B cell (primary cell): ENCODE data around the gene GPR15LG. TPM values are rescaled to one million over a fixed set of nuclear protein-coding genes. Genes with fewer than 3 reads are reported as not detected.

ENCODE experiments used
- ATAC-seq: fragments of 200-7000 bp; cut with Tn5 transposase; one replicate; pipeline ENCODE4 v1.10.0; 2021; ENCODE audit warnings: low read depth, mild to moderate bottlenecking, moderate number of reproducible peaks, moderate library complexity
- CTCF ChIA-PET: fragments of 350-600 bp; sonication (Branson Sonifier 250); formaldehyde crosslinking; loops from one replicate; lab custom pipeline; 2021; ENCODE audit warnings: antibody characterized with exemption, inconsistent platforms; lab: Charles Lee
- POLR2A ChIA-PET: fragments of 350-600 bp; sonication (Branson Sonifier 250); formaldehyde crosslinking; loops from one replicate; lab custom pipeline; 2021; ENCODE audit warnings: antibody characterized with exemption; lab: Charles Lee
- DNase-seq: peaks from one replicate; pipeline ENCODE4 v3.0.0; 2013
- H2AFZ ChIP-seq: 2 replicates; pipeline ENCODE4 v1.6.1; 2012; ENCODE audit warnings: mild to moderate bottlenecking, low read depth, low read length; ENCODE audit not compliant: insufficient read depth, poor library complexity, severe bottlenecking
- H3K27ac ChIP-seq, 2 donors: 1 replicate in 1 of 2; 2 replicates in 1 of 2; pipeline ENCODE4 v1.5.1; 2012 to 2013; ENCODE audit warnings: low read length in 2 of 2, mild to moderate bottlenecking in 2 of 2, moderate library complexity in 1 of 2
- H3K27me3 ChIP-seq, 4 experiments: fragments of 200-600 bp in 1 of 4; sonication (generic) in 1 of 4; replicated peaks in 1 of 4; 1 replicate in 2 of 4; 2 replicates in 2 of 4; pipeline versions ENCODE4 v1.6.1 to v1.7.0; 2013 to 2016; ENCODE audit warnings: low read length in 3 of 4, mild to moderate bottlenecking in 2 of 4, mixed read lengths in 1 of 4, moderate library complexity in 1 of 4; ENCODE audit not compliant: insufficient read depth in 4 of 4, control insufficient read depth in 3 of 4; ENCODE audit errors: control extremely low read depth in 1 of 4
- H3K36me3 ChIP-seq, 2 experiments: replicated peaks in 1 of 2; 1 replicate in 1 of 2; 2 replicates in 1 of 2; pipeline versions ENCODE4 v1.6.1 to v1.7.1; 2013; ENCODE audit warnings: low read length in 1 of 2; ENCODE audit not compliant: insufficient read depth in 2 of 2, control insufficient read depth in 1 of 2; ENCODE audit errors: control extremely low read depth in 1 of 2, extremely low read depth in 1 of 2
- H3K4me1 ChIP-seq, 2 donors: fragments of 200-600 bp in 1 of 2; sonication (generic) in 1 of 2; 1 replicate in 1 of 2; 2 replicates in 1 of 2; pipeline versions ENCODE4 v1.5.1 to v1.6.1; 2013 to 2017; ENCODE audit warnings: low read length in 2 of 2; ENCODE audit not compliant: control insufficient read depth in 2 of 2, insufficient read depth in 2 of 2
- H3K4me2 ChIP-seq: replicated peaks from 2 replicates; pipeline ENCODE3; 2012; ENCODE audit warnings: mild to moderate bottlenecking, low read depth, low read length; ENCODE audit not compliant: poor library complexity, severe bottlenecking
- H3K4me3 ChIP-seq, 5 experiments: fragments of 200-600 bp in 1 of 5; sonication (generic) in 1 of 5; 1 replicate in 3 of 5; 2 replicates in 2 of 5; pipeline versions ENCODE4 v1.5.1 to v1.7.0; 2011 to 2016; ENCODE audit warnings: low read length in 4 of 5, mild to moderate bottlenecking in 4 of 5, low read depth in 2 of 5, control low read depth in 1 of 5, moderate library complexity in 1 of 5; ENCODE audit not compliant: insufficient read depth in 1 of 5; ENCODE audit errors: control extremely low read depth in 1 of 5, extremely low read depth in 1 of 5
- H3K79me2 ChIP-seq: fragments of 200-600 bp; sonication (generic); one replicate; pipeline ENCODE4 v1.6.0; 2016; ENCODE audit warnings: low read length; ENCODE audit not compliant: control insufficient read depth, insufficient read depth
- H3K9ac ChIP-seq: fragments of 200-600 bp; sonication (generic); 2 replicates; pipeline ENCODE4 v1.6.1; 2017; ENCODE audit warnings: mild to moderate bottlenecking, low read length, moderate library complexity
- H3K9me3 ChIP-seq, 3 donors: one replicate each; pipeline versions ENCODE4 v1.6.1 to v1.7.1; 2013; ENCODE audit warnings: low read length in 2 of 3; ENCODE audit not compliant: control insufficient read depth in 2 of 3, insufficient read depth in 1 of 3; ENCODE audit errors: control extremely low read depth in 1 of 3
- H4K20me1 ChIP-seq: 2 replicates; pipeline ENCODE4 v1.6.0; 2012; ENCODE audit warnings: mild to moderate bottlenecking, low read length; ENCODE audit not compliant: insufficient read depth, control insufficient read depth, poor library complexity, severe bottlenecking
- H3K27ac Mint-ChIP-seq: one replicate; pipeline ENCODE4 v1.8.0; 2021; ENCODE audit warnings: mixed read lengths
- H3K27me3 Mint-ChIP-seq: one replicate; pipeline ENCODE4 v1.8.0; 2021; ENCODE audit warnings: mixed read lengths
- H3K4me1 Mint-ChIP-seq: one replicate; pipeline ENCODE4 v1.8.0; 2021; ENCODE audit warnings: mixed read lengths
- H3K4me3 Mint-ChIP-seq: one replicate; pipeline ENCODE4 v1.8.0; 2021; ENCODE audit warnings: mixed read lengths
- H3K9me3 Mint-ChIP-seq: one replicate; pipeline ENCODE4 v1.8.0; 2022; ENCODE audit warnings: mixed read lengths; ENCODE audit not compliant: insufficient read depth
- EZH2 ChIP-seq: IDR thresholded peaks from 2 replicates; pipeline ENCODE4 v1.6.1; 2012; ENCODE audit warnings: borderline replicate concordance, low read depth, mild to moderate bottlenecking, moderate library complexity, low read length; ENCODE audit not compliant: insufficient read depth, poor library complexity, severe bottlenecking
- WGBS: methylation state at CpG from one replicate; pipeline ENCODE4 v1.1.5; 2013; ENCODE audit warnings: missing lambda C conversion rate; ENCODE audit not compliant: insufficient coverage; 5-methylcytosine and 5-hydroxymethylcytosine counted together
- intact Hi-C: fragments of 100-400 bp; cut with micrococcal nuclease; formaldehyde crosslinking; loops from one replicate; pipeline ENCODE4 v1.10.0; 2022
- polyA plus RNA-seq: library from polyadenylated mRNA; depleted of rRNA; stranded (reverse); fragments of >200 nt; gene quantifications from 2 replicates; pipeline ENCODE4 v1.2.3, GENCODE V29; 2012
- total RNA-seq, 2 donors: library from RNA; stranded (reverse); fragments of 120-200 nt in 1 of 2; gene quantifications; 1 replicate in 1 of 2; 2 replicates in 1 of 2; pipeline versions ENCODE4 v1.2.3 to v1.2.4, GENCODE V29; 2013 to 2022
- TF ChIP-seq, protein P1 (sequence below): fragments of 200-600 bp; IDR thresholded peaks from one replicate; pipeline ENCODE4 v1.8.0; 2022; ENCODE audit warnings: antibody characterized with exemption, mild to moderate bottlenecking

Gene GPR15LG
- total and polyA plus RNA-seq, 2 donors (not counting 1 experiment from before 2014, with no cell fraction given): not detected

DNA sequence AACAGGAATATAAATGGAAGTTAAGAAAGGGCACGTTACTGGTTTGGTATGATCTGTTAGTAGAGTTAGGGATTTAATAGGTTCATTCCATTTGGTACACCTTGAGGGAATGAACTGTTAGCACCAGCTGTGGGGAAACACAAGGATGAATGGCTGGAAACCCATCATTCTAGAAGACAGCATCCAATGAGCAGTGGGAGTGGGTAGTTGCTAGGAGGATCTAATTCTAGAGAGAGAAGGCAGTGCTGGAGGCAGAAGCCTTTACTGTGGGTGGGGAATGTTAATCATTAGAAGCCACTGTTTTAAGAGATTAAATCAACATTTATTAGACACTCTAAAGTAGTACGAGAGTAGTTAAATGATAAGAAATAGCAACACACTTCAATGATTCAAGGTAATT, 15.5 kb upstream of the GPR15LG start:
- H3K27me3 ChIP-seq: no peaks in the 10 kb centered on the region
- no peak overlapping the region for H3K4me3 ChIP-seq
- no peaks in the 10 kb centered on the region for H3K9me3 ChIP-seq
- Mint-ChIP-seq H3K27ac (no peak overlapping the region), H3K4me3 (no peak overlapping the region), H3K27me3 (no peaks in the 10 kb centered on the region), H3K4me1 (peaks cover 16% of the 10 kb centered on the region), H3K9me3 (no peaks in the 10 kb centered on the region)
- H2AFZ ChIP-seq: no peak overlapping the region
- CTCF ChIA-PET: interaction anchor here (6.6 kb wide), 1 partner anchor 10 kb away, joined by 34 read pairs; no protein-coding TSS in a partner anchor
- H3K36me3 ChIP-seq: peaks cover 2 to 17% of the 10 kb centered on the region in 2 experiments
- H3K4me2 ChIP-seq: no peak overlapping the region
- WGBS: 100% methylated on average over 1 of the region's 2 CpGs
- no peak for TF ChIP-seq EZH2
- DNase-seq (no peak), ATAC-seq (no peak)
- no peak overlapping the region for H3K9ac ChIP-seq
- no peaks in the 10 kb centered on the region for H3K4me1 ChIP-seq
- H4K20me1 ChIP-seq: no peaks in the 10 kb centered on the region
- POLR2A ChIA-PET: interaction anchor here (0.5 kb wide), 1 partner anchor 21 kb away, joined by 3 read pairs; no protein-coding TSS in a partner anchor
- no peaks in the 10 kb centered on the region for H3K79me2 ChIP-seq
- H3K27ac ChIP-seq: no peak overlapping the region
- intact Hi-C loops: no loop called here

- H3K27ac ChIP-seq: no peak overlapping the region
- peaks cover 2 to 13% of the 10 kb centered on the region in 2 experiments for H3K36me3 ChIP-seq
- H3K79me2 ChIP-seq: no peaks in the 10 kb centered on the region
- no peaks in the 10 kb centered on the region for H4K20me1 ChIP-seq
- no peaks in the 10 kb centered on the region for H3K9me3 ChIP-seq
- no peaks in the 10 kb centered on the region for H3K4me1 ChIP-seq
- DNase-seq (no peak), ATAC-seq (no peak)
- no peak overlapping the region for H3K4me3 Mint-ChIP-seq
- no peak overlapping the region for H3K4me3 ChIP-seq
- H3K9ac ChIP-seq: no peak overlapping the region
- no peaks in the 10 kb centered on the region for H3K9me3 Mint-ChIP-seq
- no peak for TF ChIP-seq EZH2
- TF ChIP-seq, protein P1, sequence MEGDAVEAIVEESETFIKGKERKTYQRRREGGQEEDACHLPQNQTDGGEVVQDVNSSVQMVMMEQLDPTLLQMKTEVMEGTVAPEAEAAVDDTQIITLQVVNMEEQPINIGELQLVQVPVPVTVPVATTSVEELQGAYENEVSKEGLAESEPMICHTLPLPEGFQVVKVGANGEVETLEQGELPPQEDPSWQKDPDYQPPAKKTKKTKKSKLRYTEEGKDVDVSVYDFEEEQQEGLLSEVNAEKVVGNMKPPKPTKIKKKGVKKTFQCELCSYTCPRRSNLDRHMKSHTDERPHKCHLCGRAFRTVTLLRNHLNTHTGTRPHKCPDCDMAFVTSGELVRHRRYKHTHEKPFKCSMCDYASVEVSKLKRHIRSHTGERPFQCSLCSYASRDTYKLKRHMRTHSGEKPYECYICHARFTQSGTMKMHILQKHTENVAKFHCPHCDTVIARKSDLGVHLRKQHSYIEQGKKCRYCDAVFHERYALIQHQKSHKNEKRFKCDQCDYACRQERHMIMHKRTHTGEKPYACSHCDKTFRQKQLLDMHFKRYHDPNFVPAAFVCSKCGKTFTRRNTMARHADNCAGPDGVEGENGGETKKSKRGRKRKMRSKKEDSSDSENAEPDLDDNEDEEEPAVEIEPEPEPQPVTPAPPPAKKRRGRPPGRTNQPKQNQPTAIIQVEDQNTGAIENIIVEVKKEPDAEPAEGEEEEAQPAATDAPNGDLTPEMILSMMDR: no peak
- POLR2A ChIA-PET: interaction anchor here (0.5 kb wide), 1 partner anchor 21 kb away, joined by 3 read pairs; no protein-coding TSS in a partner anchor
- WGBS: 100% methylated on average over 2 of the region's 4 CpGs
- peaks cover 16% of the 10 kb centered on the region for H3K4me1 Mint-ChIP-seq
- H2AFZ ChIP-seq: no peak overlapping the region
- peaks cover 0 to 5% (median 0%) of the 10 kb centered on the region in 4 experiments for H3K27me3 ChIP-seq
- no peak overlapping the region for H3K4me2 ChIP-seq
- CTCF ChIA-PET: interaction anchor here (1.0 to 6.6 kb wide), 2 partner anchors 11 to 271 kb away, joined by 3 to 34 read pairs; no protein-coding TSS in a partner anchor
- H3K27me3 Mint-ChIP-seq: no peaks in the 10 kb centered on the region
- intact Hi-C loops: no loop called here
- H3K27ac Mint-ChIP-seq: no peak overlapping the region
Observed at GRCh38 chr10:84158550-84158949, 15.1 kb upstream of the GPR15LG start.
